B cell (primary cell): ENCODE measurements around the gene GTPBP3.

Experiments used
- EZH2 ChIP-seq: IDR thresholded peaks from 2 replicates; pipeline ENCODE4 v1.6.1; 2012; ENCODE audit warnings: borderline replicate concordance, low read depth, mild to moderate bottlenecking, moderate library complexity, low read length; ENCODE audit not compliant: insufficient read depth, poor library complexity, severe bottlenecking
- TF ChIP-seq, protein P1 (sequence below): fragments of 200-600 bp; IDR thresholded peaks from one replicate; pipeline ENCODE4 v1.8.0; 2022; ENCODE audit warnings: antibody characterized with exemption, mild to moderate bottlenecking

DNA sequence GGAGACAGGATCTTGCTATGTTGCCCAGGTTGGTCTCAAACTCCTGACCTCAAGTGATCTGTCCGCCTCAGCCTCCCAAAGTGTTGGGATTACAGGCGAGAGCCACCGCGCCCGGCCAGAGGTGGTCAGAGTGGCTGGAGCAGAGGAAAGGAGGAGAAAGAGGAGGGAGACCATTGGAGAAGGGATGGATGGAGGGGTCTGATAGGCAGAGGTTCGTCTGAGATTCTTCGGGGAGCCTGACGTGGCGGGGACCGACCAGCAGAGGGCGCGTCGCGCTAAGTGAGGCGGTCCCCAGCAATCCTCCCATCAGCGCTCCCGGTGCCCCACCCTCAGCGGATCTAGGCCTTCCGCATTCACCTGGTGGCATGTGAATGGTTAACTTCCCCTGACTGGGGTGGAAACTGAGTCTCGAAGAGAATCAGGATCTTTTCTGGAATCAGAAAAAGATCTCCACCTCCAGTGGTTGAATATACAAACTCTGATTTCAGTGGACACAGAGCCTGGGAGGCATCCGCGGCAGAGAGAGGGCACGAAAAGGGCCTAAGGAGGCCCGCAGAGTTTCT, 8.8 kb downstream of the GTPBP3 start:
- TF ChIP-seq, protein P1, sequence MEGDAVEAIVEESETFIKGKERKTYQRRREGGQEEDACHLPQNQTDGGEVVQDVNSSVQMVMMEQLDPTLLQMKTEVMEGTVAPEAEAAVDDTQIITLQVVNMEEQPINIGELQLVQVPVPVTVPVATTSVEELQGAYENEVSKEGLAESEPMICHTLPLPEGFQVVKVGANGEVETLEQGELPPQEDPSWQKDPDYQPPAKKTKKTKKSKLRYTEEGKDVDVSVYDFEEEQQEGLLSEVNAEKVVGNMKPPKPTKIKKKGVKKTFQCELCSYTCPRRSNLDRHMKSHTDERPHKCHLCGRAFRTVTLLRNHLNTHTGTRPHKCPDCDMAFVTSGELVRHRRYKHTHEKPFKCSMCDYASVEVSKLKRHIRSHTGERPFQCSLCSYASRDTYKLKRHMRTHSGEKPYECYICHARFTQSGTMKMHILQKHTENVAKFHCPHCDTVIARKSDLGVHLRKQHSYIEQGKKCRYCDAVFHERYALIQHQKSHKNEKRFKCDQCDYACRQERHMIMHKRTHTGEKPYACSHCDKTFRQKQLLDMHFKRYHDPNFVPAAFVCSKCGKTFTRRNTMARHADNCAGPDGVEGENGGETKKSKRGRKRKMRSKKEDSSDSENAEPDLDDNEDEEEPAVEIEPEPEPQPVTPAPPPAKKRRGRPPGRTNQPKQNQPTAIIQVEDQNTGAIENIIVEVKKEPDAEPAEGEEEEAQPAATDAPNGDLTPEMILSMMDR = peak; percentile 93
- TF ChIP-seq EZH2 = no peak
